Caco-2 (cell line): Measurements from ENCODE around the gene PBRM1. TPM values are rescaled to one million over a fixed set of nuclear protein-coding genes. Genes with fewer than 3 reads are reported as not detected.
A peak's percentile ranks its signal among the peaks of the same experiment; 100 is the strongest.

Source experiments
- BruUV-seq: library from RNA; stranded (reverse); fragments of 400-500 nt; replicated peaks from 2 replicates; lab custom pipeline; 2021; lab: Mats Ljungman, UMichigan
- CTCF ChIA-PET: fragments of 300-600 bp; sonication (Branson Sonifier 250); formaldehyde crosslinking; loops from one replicate; lab custom pipeline; 2022; ENCODE audit warnings: antibody characterized with exemption; lab: Charles Lee
- POLR2A ChIA-PET: fragments of 300-600 bp; sonication (Branson Sonifier 250); formaldehyde crosslinking; loops from one replicate; lab custom pipeline; 2022; ENCODE audit warnings: antibody characterized with exemption; lab: Charles Lee
- DNase-seq, 2 experiments: peaks; one replicate each; pipeline versions ENCODE4 v3.0.0 to v3.0.0-alpha.2; 2020 to 2022
- H3K27me3 ChIP-seq: replicated peaks from 2 replicates; pipeline ENCODE4 v1.6.0; 2011; ENCODE audit warnings: low read length; ENCODE audit not compliant: control insufficient read depth, insufficient read depth
- H3K36me3 ChIP-seq: 2 replicates; pipeline ENCODE4 v1.5.1; 2011; ENCODE audit warnings: low read length; ENCODE audit not compliant: control insufficient read depth, insufficient read depth
- H3K4me1 ChIP-seq: fragments of 250-450 bp; sonication (Bioruptor Pico); 2 replicates; pipeline ENCODE4 v1.5.1; 2020; ENCODE audit warnings: mild to moderate bottlenecking
- H3K4me3 ChIP-seq: 2 replicates; pipeline ENCODE4 v1.5.1; 2011; ENCODE audit warnings: low read depth, mild to moderate bottlenecking, control low read depth, low read length
- H3K9me3 ChIP-seq: fragments of 250-450 bp; sonication (Bioruptor Pico); 2 replicates; pipeline ENCODE4 v1.5.1; 2020; ENCODE audit warnings: mild to moderate bottlenecking, moderate library complexity
- H3K27ac Mint-ChIP-seq: one replicate; pipeline ENCODE4 v1.8.0; 2022; ENCODE audit warnings: mixed read lengths; ENCODE audit not compliant: unreplicated experiment
- H3K27me3 Mint-ChIP-seq: one replicate; pipeline ENCODE4 v1.8.0; 2022; ENCODE audit warnings: mixed read lengths; ENCODE audit not compliant: insufficient read depth, unreplicated experiment
- H3K36me3 Mint-ChIP-seq: one replicate; pipeline ENCODE4 v1.8.0; 2022; ENCODE audit warnings: mild to moderate bottlenecking, mixed read lengths; ENCODE audit not compliant: insufficient read depth, unreplicated experiment
- H3K4me1 Mint-ChIP-seq: one replicate; pipeline ENCODE4 v1.8.0; 2022; ENCODE audit warnings: low read depth, mixed read lengths; ENCODE audit not compliant: unreplicated experiment
- H3K4me3 Mint-ChIP-seq: one replicate; pipeline ENCODE4 v1.8.0; 2022; ENCODE audit warnings: mild to moderate bottlenecking, moderate library complexity, mixed read lengths; ENCODE audit not compliant: unreplicated experiment
- H3K9me3 Mint-ChIP-seq: one replicate; pipeline ENCODE4 v1.8.0; 2022; ENCODE audit warnings: mixed read lengths; ENCODE audit not compliant: unreplicated experiment
- CTCF ChIP-seq, 2 experiments: fragments of 200-600 bp in 1 of 2; IDR thresholded peaks; 1 replicate in 1 of 2; 2 replicates in 1 of 2; pipeline versions ENCODE4 v1.5.1 to v1.8.0; 2011 to 2022; ENCODE audit warnings: antibody characterized with exemption in 1 of 2, control low read depth in 1 of 2, inconsistent platforms in 1 of 2, low read depth in 1 of 2, low read length in 1 of 2, mild to moderate bottlenecking in 1 of 2, moderate library complexity in 1 of 2; ENCODE audit not compliant: insufficient read depth in 1 of 2, severe bottlenecking in 1 of 2, unreplicated experiment in 1 of 2
- intact Hi-C: fragments of 100-400 bp; cut with micrococcal nuclease; formaldehyde crosslinking; loops from one replicate; pipeline ENCODE4 v1.10.0; 2022; ENCODE audit not compliant: unreplicated experiment
- total RNA-seq: library from RNA; stranded (reverse); gene quantifications from 2 replicates; pipeline ENCODE4 v1.2.3, GENCODE V29; 2022

Gene PBRM1
- total RNA-seq, 1 experiment from 2014 or later, result 50.7 TPM

- Mint-ChIP-seq H3K4me1 (peaks cover 25% of the 10 kb centered on the region), H3K9me3 (no peaks in the 10 kb centered on the region), H3K27ac (peak within 1 kb of the TSS; percentile 77), H3K4me3 (peak within 1 kb of the TSS; percentile 89), H3K27me3 (no peaks in the 10 kb centered on the region), H3K36me3 (peaks cover 55% of the 10 kb centered on the region)
- peak in 1 of 2 experiments; percentile 10 for TF ChIP-seq CTCF (IDR thresholded peaks at IDR 0.05; ENCODE audit: insufficient read depth in 1 of 2, low read depth in 1 of 2, low read length in 1 of 2, severe bottlenecking in 1 of 2, unreplicated experiment in 1 of 2)
- H3K27me3 ChIP-seq, result no peaks in the 10 kb centered on the region
- ChIA-PET CTCF (no interaction called here), POLR2A (no interaction called here)
- no peaks in the 10 kb centered on the region for H3K9me3 ChIP-seq
- intact Hi-C loops, result loop anchor here (10.0 kb wide), 3 partner anchors 79 to 511 kb away; partner anchors contain the start of genes GNL3, NISCH, PBRM1 and SFMBT1
- no TSS peak for BruUV-seq
- DNase-seq, result peak; percentile 65 to 88
- H3K36me3 ChIP-seq, result peaks cover 1% of the 10 kb centered on the region
- H3K4me1 ChIP-seq, result peaks cover 28% of the 10 kb centered on the region; the same call in 1 of the 2 replicates
- H3K4me3 ChIP-seq, result peak within 1 kb of the TSS; percentile 95
Observed at GRCh38 chr3:52533623-52534280, 152.0 kb downstream of the PBRM1 start, which contains the start of gene NT5DC2. Gene NT5DC2 (minus strand): TSS chr3:52533857. CDS start chr3:52533737, 120 bp downstream.

GRCh38 chr3:52532838-52533622, 152.7 kb downstream of the PBRM1 start:
- intact Hi-C loops, result loop anchor here (10.0 kb wide), 3 partner anchors 78 to 512 kb away; partner anchors contain the start of genes GNL3, NISCH, PBRM1 and SFMBT1
- Mint-ChIP-seq H3K36me3 (peaks cover 55% of the 10 kb centered on the region), H3K27ac (no peak overlapping the region), H3K27me3 (no peaks in the 10 kb centered on the region), H3K4me1 (peaks cover 19% of the 10 kb centered on the region), H3K4me3 (peak overlapping the region; percentile 77), H3K9me3 (no peaks in the 10 kb centered on the region)
- H3K4me1 ChIP-seq, result peaks cover 27% of the 10 kb centered on the region; the same call in 1 of the 2 replicates
- H3K27me3 ChIP-seq, result no peaks in the 10 kb centered on the region
- TF ChIP-seq CTCF (IDR thresholded peaks at IDR 0.05; ENCODE audit: insufficient read depth in 1 of 2, low read depth in 1 of 2, low read length in 1 of 2, severe bottlenecking in 1 of 2, unreplicated experiment in 1 of 2), result no peak
- no TSS peak for BruUV-seq
- H3K36me3 ChIP-seq, result peaks cover 2% of the 10 kb centered on the region
- ChIA-PET CTCF (no interaction called here), POLR2A (interaction anchor here (0.6 kb wide), 1 partner anchor 81 kb away, joined by 3 read pairs; no protein-coding TSS in a partner anchor)
- peak; percentile 43 to 49 for DNase-seq
- peak overlapping the region; percentile 95 for H3K4me3 ChIP-seq
- H3K9me3 ChIP-seq, result no peaks in the 10 kb centered on the region

- no peak overlapping the region for H3K27ac Mint-ChIP-seq
- BruUV-seq, result no TSS peak
- H3K9me3 ChIP-seq, result no peaks in the 10 kb centered on the region
- peak overlapping the region; percentile 95 for H3K4me3 ChIP-seq
- peak overlapping the region; percentile 77 for H3K4me3 Mint-ChIP-seq
- TF ChIP-seq CTCF (IDR thresholded peaks at IDR 0.05; ENCODE audit: insufficient read depth in 1 of 2, low read depth in 1 of 2, low read length in 1 of 2, severe bottlenecking in 1 of 2, unreplicated experiment in 1 of 2), result no peak
- H3K27me3 Mint-ChIP-seq, result no peaks in the 10 kb centered on the region
- no peak for DNase-seq
- no peaks in the 10 kb centered on the region for H3K9me3 Mint-ChIP-seq
- no peaks in the 10 kb centered on the region for H3K27me3 ChIP-seq
- peaks cover 3% of the 10 kb centered on the region for H3K36me3 ChIP-seq
- H3K4me1 Mint-ChIP-seq, result peaks cover 14% of the 10 kb centered on the region
- H3K36me3 Mint-ChIP-seq, result peaks cover 53% of the 10 kb centered on the region
- intact Hi-C loops, result loop anchor here (10.0 kb wide), 3 partner anchors 78 to 512 kb away; partner anchors contain the start of genes GNL3, NISCH, PBRM1 and SFMBT1
- ChIA-PET POLR2A (no interaction called here), CTCF (no interaction called here)
- H3K4me1 ChIP-seq, result peaks cover 23% of the 10 kb centered on the region; the same call in 1 of the 2 replicates
Observed at GRCh38 chr3:52532517-52532837, 153.2 kb downstream of the PBRM1 start.
